H1 (cell line): ENCODE results near the gene TCHP. TPM values are rescaled to one million over a fixed set of nuclear protein-coding genes. Genes with fewer than 3 reads are reported as not detected.
A peak's percentile ranks its signal among the peaks of the same experiment; 100 is the strongest.

Source experiments
- CTCF ChIA-PET: fragments of 300-600 bp; sonication (Branson Sonifier 250); formaldehyde crosslinking; loops from one replicate; lab custom pipeline; 2021; ENCODE audit not compliant: partially characterized antibody; lab: Charles Lee
- POLR2A ChIA-PET: fragments of 300-600 bp; sonication (Branson Sonifier 250); formaldehyde crosslinking; loops from one replicate; lab custom pipeline; 2021; ENCODE audit warnings: inconsistent platforms; ENCODE audit not compliant: partially characterized antibody; lab: Charles Lee
- DNase-seq, 2 experiments: peaks; one replicate each; pipeline versions ENCODE4 v3.0.0 to v3.0.0-alpha.2; 2010 to 2022; ENCODE audit warnings: low spot score in 2 of 2, low read depth in 1 of 2, mixed read lengths in 1 of 2
- FAIRE-seq: peaks from 2 replicates; lab custom pipeline; 2011; peaks lifted over from hg19 to GRCh38; lab: Jason Lieb, UNC
- H2AFZ ChIP-seq: 2 replicates; pipeline ENCODE4 v1.8.1; 2012; ENCODE audit warnings: low read length, inconsistent platforms
- H2AK5ac ChIP-seq: 2 replicates; pipeline ENCODE4 v1.6.1; 2013; ENCODE audit warnings: low read depth, low read length
- H2BK120ac ChIP-seq: replicated peaks from 2 replicates; pipeline ENCODE3; 2013; ENCODE audit warnings: low read depth, low read length, inconsistent platforms
- H2BK12ac ChIP-seq: 2 replicates; pipeline ENCODE4 v1.6.1; 2013; ENCODE audit warnings: low read depth, low read length
- H2BK15ac ChIP-seq: 2 replicates; pipeline ENCODE4 v1.6.1; 2013; ENCODE audit warnings: low read length
- H2BK20ac ChIP-seq: 2 replicates; pipeline ENCODE4 v1.6.1; 2013; ENCODE audit warnings: low read length
- H2BK5ac ChIP-seq: 2 replicates; pipeline ENCODE4 v1.6.1; 2013; ENCODE audit warnings: low read depth, low read length
- H3K14ac ChIP-seq: 2 replicates; pipeline ENCODE4 v1.6.1; 2013; ENCODE audit warnings: inconsistent platforms; ENCODE audit not compliant: insufficient read length
- H3K18ac ChIP-seq: 2 replicates; pipeline ENCODE4 v1.6.1; 2013; ENCODE audit warnings: low read length; ENCODE audit errors: extremely low read depth
- H3K23ac ChIP-seq: 2 replicates; pipeline ENCODE4 v1.6.1; 2013; ENCODE audit warnings: inconsistent platforms; ENCODE audit not compliant: insufficient read length
- H3K23me2 ChIP-seq: 2 replicates; pipeline ENCODE4 v1.6.1; 2013; ENCODE audit warnings: low read depth, low read length
- H3K27ac ChIP-seq: 2 replicates; pipeline ENCODE4 v1.6.1; 2011; ENCODE audit warnings: low read depth, low read length, inconsistent platforms
- H3K27me3 ChIP-seq, 4 experiments: replicated peaks in 1 of 4; 1 replicate in 1 of 4; 2 replicates in 3 of 4; pipeline versions ENCODE4 v1.6.1 to v1.8.1; 2011 to 2013; ENCODE audit warnings: low read length in 3 of 4, mild to moderate bottlenecking in 3 of 4, inconsistent platforms in 2 of 4, mixed read lengths in 2 of 4, moderate library complexity in 1 of 4; ENCODE audit not compliant: control insufficient read depth in 3 of 4, insufficient read depth in 3 of 4; ENCODE audit errors: extremely low read depth in 1 of 4
- H3K36me3 ChIP-seq, 4 experiments: 2 replicates each; pipeline versions ENCODE4 v1.6.1 to v1.8.1; 2011 to 2013; ENCODE audit warnings: mild to moderate bottlenecking in 4 of 4, low read length in 3 of 4, moderate library complexity in 2 of 4, control low read depth in 1 of 4, inconsistent platforms in 1 of 4; ENCODE audit not compliant: insufficient read depth in 4 of 4, control insufficient read depth in 2 of 4
- H3K4ac ChIP-seq: replicated peaks from 2 replicates; pipeline ENCODE3; 2013; ENCODE audit warnings: low read length, low read depth, mixed read lengths, inconsistent platforms; ENCODE audit not compliant: insufficient read length
- H3K4me1 ChIP-seq, 4 experiments: replicated peaks in 1 of 4; 1 replicate in 1 of 4; 2 replicates in 3 of 4; pipeline versions ENCODE4 v1.6.1 to v1.8.1; 2011 to 2013; ENCODE audit warnings: low read length in 3 of 4, inconsistent platforms in 2 of 4, mixed read lengths in 1 of 4; ENCODE audit not compliant: insufficient read depth in 4 of 4, control insufficient read depth in 3 of 4
- H3K4me2 ChIP-seq, 2 experiments: 2 replicates each; pipeline versions ENCODE4 v1.6.1 to v1.8.1; 2011 to 2013; ENCODE audit warnings: low read depth in 2 of 2, low read length in 2 of 2, control low read depth in 1 of 2, inconsistent platforms in 1 of 2, mild to moderate bottlenecking in 1 of 2; ENCODE audit not compliant: insufficient read depth in 1 of 2
- H3K4me3 ChIP-seq, 4 experiments: fragments of 200-600, 300-600 bp in 1 of 4; sonication (generic), shearing (Covaris generic), sonication (Bioruptor Twin) in 1 of 4; 2 replicates each; pipeline versions ENCODE4 v1.5.1 to v1.8.1; 2011 to 2016; ENCODE audit warnings: low read length in 4 of 4, low read depth in 3 of 4, control low read depth in 2 of 4, inconsistent platforms in 2 of 4, mild to moderate bottlenecking in 2 of 4, mixed read lengths in 1 of 4, moderate library complexity in 1 of 4; ENCODE audit not compliant: insufficient read depth in 2 of 4; ENCODE audit errors: extremely low read depth in 1 of 4
- H3K56ac ChIP-seq: replicated peaks from 2 replicates; pipeline ENCODE3; 2013; ENCODE audit warnings: low read depth, mild to moderate bottlenecking, mixed read lengths, low read length, inconsistent platforms; ENCODE audit not compliant: insufficient read length
- H3K79me1 ChIP-seq: 2 replicates; pipeline ENCODE4 v1.6.1; 2013; ENCODE audit warnings: low read depth, low read length, control low read depth
- H3K79me2 ChIP-seq, 2 experiments: 2 replicates each; pipeline versions ENCODE4 v1.6.1 to v1.8.1; 2012 to 2013; ENCODE audit warnings: low read length in 2 of 2, mild to moderate bottlenecking in 2 of 2, inconsistent platforms in 1 of 2; ENCODE audit not compliant: insufficient read depth in 2 of 2, control insufficient read depth in 1 of 2
- H3K9ac ChIP-seq, 4 experiments: replicated peaks in 1 of 4; 1 replicate in 1 of 4; 2 replicates in 3 of 4; pipeline versions ENCODE4 v1.6.1 to v1.8.1; 2011 to 2013; ENCODE audit warnings: low read depth in 3 of 4, low read length in 3 of 4, control low read depth in 2 of 4, mild to moderate bottlenecking in 2 of 4, moderate library complexity in 2 of 4, inconsistent platforms in 1 of 4; ENCODE audit errors: extremely low read depth in 1 of 4
- H3K9me3 ChIP-seq, 2 experiments: 2 replicates each; pipeline versions ENCODE4 v1.6.1 to v1.8.1; 2012 to 2013; ENCODE audit warnings: mild to moderate bottlenecking in 2 of 2, moderate library complexity in 2 of 2, control low read depth in 1 of 2, inconsistent platforms in 1 of 2, low read depth in 1 of 2, low read length in 1 of 2, mixed read lengths in 1 of 2; ENCODE audit not compliant: insufficient read depth in 2 of 2
- H4K20me1 ChIP-seq, 2 experiments: replicated peaks in 1 of 2; 2 replicates each; pipeline versions ENCODE3 to v1.8.1; 2011 to 2013; ENCODE audit warnings: inconsistent platforms in 2 of 2, low read length in 2 of 2, mild to moderate bottlenecking in 1 of 2; ENCODE audit not compliant: insufficient read depth in 2 of 2, control insufficient read depth in 1 of 2
- H4K5ac ChIP-seq: 2 replicates; pipeline ENCODE4 v1.6.1; 2013; ENCODE audit warnings: low read length, low read depth, mixed read lengths, inconsistent platforms; ENCODE audit not compliant: insufficient read length
- H4K8ac ChIP-seq: 2 replicates; pipeline ENCODE4 v1.8.0; 2013; ENCODE audit warnings: mild to moderate bottlenecking, moderate library complexity, low read length, inconsistent platforms; ENCODE audit not compliant: insufficient read depth; ENCODE audit errors: extremely low read depth
- H4K91ac ChIP-seq: replicated peaks from 2 replicates; pipeline ENCODE3; 2013; ENCODE audit warnings: low read length, mixed read lengths, inconsistent platforms; ENCODE audit not compliant: insufficient read length
- CBX8 ChIP-seq: fragments of 300-800, 300-1000 bp; sonication (generic); IDR thresholded peaks from 2 replicates; pipeline ENCODE4 v1.7.1; 2016; ENCODE audit warnings: low read depth, low read length, borderline replicate concordance
- CTCF ChIP-seq, 3 experiments: IDR thresholded peaks; 1 replicate in 2 of 3; 2 replicates in 1 of 3; pipeline versions ENCODE4 v1.5.1 to v1.6.1; 2011; ENCODE audit warnings: low read length in 3 of 3, mild to moderate bottlenecking in 3 of 3, inconsistent platforms in 2 of 3, low read depth in 1 of 3, moderate library complexity in 1 of 3; ENCODE audit not compliant: insufficient read depth in 1 of 3; ENCODE audit errors: control extremely low read depth in 1 of 3
- EGR1 ChIP-seq: IDR thresholded peaks from 2 replicates; pipeline ENCODE4 v1.6.1; 2011; ENCODE audit warnings: low read depth, low read length, borderline replicate concordance
- TAF7 ChIP-seq: optimal IDR thresholded peaks from 2 replicates; pipeline ENCODE3; 2011; ENCODE audit warnings: low read depth, mild to moderate bottlenecking, inconsistent platforms, low read length, moderate library complexity, borderline replicate concordance
- TBP ChIP-seq: IDR thresholded peaks from 2 replicates; pipeline ENCODE4 v1.6.1; 2011; ENCODE audit warnings: low read depth, low read length, improper control_type of control experiment
- WGBS, 2 experiments: shearing (Covaris generic) in 1 of 2; methylation state at CpG; one replicate each; pipeline versions ENCODE4 v1.1.6 to v1.1.7; 2013 to 2015; ENCODE audit warnings: low lambda C conversion rate in 2 of 2, mixed read lengths in 2 of 2, inconsistent platforms in 1 of 2, low coverage in 1 of 2, missing lambda C conversion rate in 1 of 2; ENCODE audit not compliant: insufficient replicate concordance in 2 of 2, insufficient coverage in 1 of 2, insufficient read length in 1 of 2; ENCODE audit errors: extremely low coverage in 1 of 2, missing lambda C conversion rate in 1 of 2; 5-methylcytosine and 5-hydroxymethylcytosine counted together
- polyA plus RNA-seq, 7 experiments: library from polyadenylated mRNA; depleted of rRNA in 3 of 7; stranded (reverse) in 5 of 7; unstranded in 2 of 7; fragments of >200 nt in 5 of 7; fragments of 200-250 nt in 2 of 7; gene quantifications; 1 replicate in 5 of 7; 2 replicates in 1 of 7; 4 replicates in 1 of 7; pipeline versions ENCODE4 v1.2.1 to v1.2.3, GENCODE V29; 2011 to 2013; ENCODE audit warnings: missing spikeins in 2 of 7, mixed read lengths in 2 of 7
- total RNA-seq: library from RNA; stranded (reverse); fragmentation: NEBNext Ultra II Directional; extraction: Animal tissue kit (Norgen Biotek cat#: 25700); gene quantifications from 2 replicates; pipeline ENCODE4 v1.2.1, GENCODE V29; 2021

Gene TCHP
- total and polyA plus RNA-seq, 2 of the 8 experiments (the other 6 are each of a cell fraction or from before 2014, with no cell fraction given), result 2.8 to 4.5 TPM

- Histone ChIP-seq H3K79me2 (no peaks in the 10 kb centered on the region), H2AK5ac (no peak overlapping the region), H3K36me3 (no peaks in the 10 kb centered on the region), H3K23ac (no peak overlapping the region), H3K14ac (no peak overlapping the region), H3K23me2 (no peaks in the 10 kb centered on the region), H2BK120ac (no peak overlapping the region), H4K20me1 (no peaks in the 10 kb centered on the region), H3K56ac (no peak overlapping the region), H2BK15ac (no peak overlapping the region)
- 92% methylated on average over 15 of the region's 17 CpGs; no CpG with 5 or more reads in 1 of the 2 experiments for WGBS, 2 experiments
- no peak for FAIRE-seq
- TF ChIP-seq TAF7 (no peak), CTCF (IDR thresholded peaks at IDR 0.05; ENCODE audit: control extremely low read depth in 1 of 3, insufficient read depth in 1 of 3, low read depth in 1 of 3, low read length in 3 of 3) (no peak), EGR1 (no peak), TBP (no peak), CBX8 (no peak)
- TF ChIP-seq, all 59 proteins: peak for 0
- no peak overlapping the region for H3K9ac ChIP-seq
- DNase-seq, result no peak
- POLR2A ChIA-PET, result no interaction called here
- CTCF ChIA-PET, result interaction anchor here (0.7 to 3.8 kb wide), 4 partner anchors 13 to 118 kb away, joined by 3 to 23 read pairs (median 4); no protein-coding TSS in a partner anchor
- no peak overlapping the region for H3K4ac ChIP-seq
- H3K27ac ChIP-seq, result no peak overlapping the region
- H2BK12ac ChIP-seq, result no peak overlapping the region
- no peak overlapping the region for H3K18ac ChIP-seq
- no peak overlapping the region for H4K5ac ChIP-seq
- no peak overlapping the region for H3K4me2 ChIP-seq
- no peak overlapping the region for H2BK5ac ChIP-seq
- no peaks in the 10 kb centered on the region for H3K79me1 ChIP-seq
- no peak overlapping the region for H2BK20ac ChIP-seq
- H3K4me1 ChIP-seq, result peaks cover 0 to 3% (median 0%) of the 10 kb centered on the region in 4 experiments; a peak in 1 of 7 replicates
- H3K9me3 ChIP-seq, result peaks cover 0 to 3% of the 10 kb centered on the region in 2 experiments; a peak in 1 of 4 replicates
- H3K4me3 ChIP-seq, result no peak overlapping the region
- peak overlapping the region; percentile 11; the same call in 1 of the 2 replicates for H4K8ac ChIP-seq
- H3K27me3 ChIP-seq, result no peaks in the 10 kb centered on the region
- no peak overlapping the region for H2AFZ ChIP-seq
- H4K91ac ChIP-seq, result no peak overlapping the region
Observed at GRCh38 chr12:109923481-109924245, 23.6 kb downstream of the TCHP start.
